Measurements from ENCODE around the gene SNRNP48.

Gene SNRNP48

GRCh38 chr6:7588506-7588905 lies 1.5 kb upstream of the SNRNP48 start:
- ChIA-PET CTCF (no interaction called here), POLR2A (no interaction called here)

GRCh38 chr6:7589221-7589620 lies 777 bp upstream of the SNRNP48 start:
- DNase-seq (ENCODE audit: extremely low spot score): no peak
- TF ChIP-seq CTCF (IDR thresholded peaks at IDR 0.05; ENCODE audit: control extremely low read depth, extremely low read depth, low read depth, missing control alignments): no peak
- ChIA-PET CTCF (interaction anchor here (0.8 to 1.4 kb wide), 6 partner anchors 10 to 156 kb away, joined by 3 to 5 read pairs (median 3); no protein-coding TSS in a partner anchor), POLR2A (no interaction called here)

More at GRCh38 chr6:7588506-7588905, 1.5 kb upstream of the SNRNP48 start:
- TF ChIP-seq CTCF (IDR thresholded peaks at IDR 0.05; ENCODE audit: control extremely low read depth, extremely low read depth, low read depth, missing control alignments): no peak
- DNase-seq (ENCODE audit: extremely low spot score): no peak

- ChIA-PET CTCF (no interaction called here), POLR2A (no interaction called here)
- DNase-seq (ENCODE audit: extremely low spot score): no peak
- no peak for TF ChIP-seq CTCF (IDR thresholded peaks at IDR 0.05; ENCODE audit: control extremely low read depth, extremely low read depth, low read depth, missing control alignments)
Measured at GRCh38 chr6:7590918-7591302, 912 bp downstream of the SNRNP48 start.

- no peak for TF ChIP-seq CTCF (IDR thresholded peaks at IDR 0.05; ENCODE audit: control extremely low read depth, extremely low read depth, low read depth, missing control alignments)
- POLR2A ChIA-PET: no interaction called here
- DNase-seq (ENCODE audit: extremely low spot score): no peak
- CTCF ChIA-PET: no interaction called here
Measured at GRCh38 chr6:7591770-7592169, 1.8 kb downstream of the SNRNP48 start.

GRCh38 chr6:7593229-7593628 lies 3.2 kb downstream of the SNRNP48 start:
- ChIA-PET POLR2A (no interaction called here), CTCF (no interaction called here)
- TF ChIP-seq CTCF (IDR thresholded peaks at IDR 0.05; ENCODE audit: control extremely low read depth, extremely low read depth, low read depth, missing control alignments): no peak
- DNase-seq (ENCODE audit: extremely low spot score): no peak

- POLR2A ChIA-PET: no interaction called here
- no peak for TF ChIP-seq CTCF (IDR thresholded peaks at IDR 0.05; ENCODE audit: control extremely low read depth, extremely low read depth, low read depth, missing control alignments)
- DNase-seq (ENCODE audit: extremely low spot score): no peak
- CTCF ChIA-PET: interaction anchor here (1.1 to 1.5 kb wide), 2 partner anchors 9 to 20 kb away, joined by 3 read pairs; no protein-coding TSS in a partner anchor
Measured at GRCh38 chr6:7594579-7595125, 4.7 kb downstream of the SNRNP48 start.
